GM21717 (cell line): Measurements from ENCODE around the gene HS3ST3B1.

Experiments used
- ATAC-seq: cut with Tn5 transposase; IDR thresholded peaks from one replicate; pipeline ENCODE4 v1.9.1; 2021; ENCODE audit warnings: mild to moderate bottlenecking, moderate library complexity; ENCODE audit not compliant: unreplicated experiment

Gene HS3ST3B1

DNA sequence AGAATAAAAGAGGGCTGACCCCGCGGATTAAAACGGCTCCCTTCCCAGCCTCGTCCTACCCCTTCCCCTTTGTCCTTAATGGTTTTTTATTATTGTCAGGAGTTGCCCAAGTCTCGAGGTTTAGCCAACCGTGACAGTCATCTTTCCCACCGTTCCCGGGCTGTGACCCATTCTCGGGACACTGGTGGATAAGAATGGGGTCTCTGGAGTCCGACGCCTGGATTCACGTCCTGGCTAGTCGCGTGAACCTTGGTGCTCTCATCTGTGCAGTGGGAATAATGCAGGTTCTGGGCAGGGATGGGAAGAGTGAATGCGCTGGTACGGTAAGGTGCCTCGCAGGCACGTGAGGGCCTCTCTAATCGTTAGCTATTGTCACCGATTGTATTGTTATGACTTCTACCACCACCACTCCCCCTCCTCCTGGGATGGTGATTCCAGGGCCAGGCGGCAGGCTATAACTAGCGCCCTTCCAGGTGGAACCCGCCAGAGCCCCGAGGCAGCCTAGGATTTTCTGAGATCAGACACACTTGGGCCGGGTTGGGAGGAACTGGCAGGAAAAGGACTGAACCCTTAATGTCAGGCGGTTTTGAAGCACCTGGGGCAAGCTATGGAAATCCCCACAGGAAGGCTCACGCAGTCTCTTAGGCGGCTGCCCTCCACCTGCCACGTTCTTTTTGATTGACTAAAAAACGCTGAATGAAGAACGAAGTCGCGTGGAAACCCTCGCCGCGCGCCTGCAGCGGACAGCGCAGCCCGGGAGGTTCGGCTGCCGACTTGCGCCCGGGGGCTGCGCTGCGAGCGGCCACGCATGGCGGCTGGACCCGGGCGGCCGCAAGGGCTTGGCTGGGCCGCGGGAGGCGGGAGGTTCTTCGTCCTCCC is 2.7 kb downstream of the HS3ST3B1 start:
- ATAC-seq = no peak

GRCh38 chr17:14304222-14304772 is 3.4 kb downstream of the HS3ST3B1 start:
- ATAC-seq = no peak

- ATAC-seq = no peak
These were observed 4.1 kb downstream of the HS3ST3B1 start for GRCh38 chr17:14304773-14305517.

- no peak for ATAC-seq
These were observed 5.1 kb downstream of the HS3ST3B1 start for GRCh38 chr17:14305785-14306496.

- ATAC-seq = no peak
These were observed 5.7 kb downstream of the HS3ST3B1 start for GRCh38 chr17:14306596-14306995.

- no peak for ATAC-seq
These were observed 6.7 kb downstream of the HS3ST3B1 start for GRCh38 chr17:14307560-14308024.

DNA sequence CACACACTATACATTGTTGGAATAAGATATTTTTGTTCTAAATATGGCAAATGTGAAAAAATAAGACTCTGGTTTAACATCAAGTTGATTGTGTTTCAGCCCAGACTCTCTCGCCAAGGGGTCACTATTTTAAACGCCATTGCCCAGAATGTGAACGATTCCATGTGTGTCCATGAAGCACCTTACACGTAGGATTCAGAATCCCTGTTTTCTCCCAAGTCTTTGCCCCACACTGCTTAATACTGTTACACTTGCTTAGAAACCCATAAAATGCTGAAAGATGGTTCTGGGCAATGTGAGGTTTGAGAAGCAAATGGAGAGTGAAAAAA is 7.7 kb downstream of the HS3ST3B1 start:
- ATAC-seq = no peak

GRCh38 chr17:14308965-14309879 is 8.3 kb downstream of the HS3ST3B1 start:
- ATAC-seq = no peak

DNA sequence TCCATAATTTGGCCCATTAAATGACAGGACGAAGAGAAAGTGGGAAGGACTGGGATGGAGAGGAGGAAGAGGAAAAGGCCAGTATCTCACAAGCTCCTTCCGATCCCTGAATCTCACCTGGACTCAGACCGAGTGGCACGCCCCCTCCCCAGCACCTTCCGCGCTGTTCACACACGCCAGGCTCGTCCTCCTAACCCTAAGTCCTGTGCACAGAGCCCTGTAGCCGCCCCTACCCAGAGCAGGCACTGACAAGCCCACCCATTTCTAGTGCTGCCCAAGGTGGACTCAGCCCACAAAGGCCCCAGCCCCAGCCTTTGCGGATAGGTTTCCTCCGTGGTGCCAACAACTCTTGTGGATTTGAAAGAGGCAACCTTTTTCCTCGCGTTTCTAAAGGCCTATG is 9.2 kb downstream of the HS3ST3B1 start:
- no peak for ATAC-seq

- no peak for ATAC-seq
These were observed 9.7 kb downstream of the HS3ST3B1 start for GRCh38 chr17:14310605-14311004.

DNA sequence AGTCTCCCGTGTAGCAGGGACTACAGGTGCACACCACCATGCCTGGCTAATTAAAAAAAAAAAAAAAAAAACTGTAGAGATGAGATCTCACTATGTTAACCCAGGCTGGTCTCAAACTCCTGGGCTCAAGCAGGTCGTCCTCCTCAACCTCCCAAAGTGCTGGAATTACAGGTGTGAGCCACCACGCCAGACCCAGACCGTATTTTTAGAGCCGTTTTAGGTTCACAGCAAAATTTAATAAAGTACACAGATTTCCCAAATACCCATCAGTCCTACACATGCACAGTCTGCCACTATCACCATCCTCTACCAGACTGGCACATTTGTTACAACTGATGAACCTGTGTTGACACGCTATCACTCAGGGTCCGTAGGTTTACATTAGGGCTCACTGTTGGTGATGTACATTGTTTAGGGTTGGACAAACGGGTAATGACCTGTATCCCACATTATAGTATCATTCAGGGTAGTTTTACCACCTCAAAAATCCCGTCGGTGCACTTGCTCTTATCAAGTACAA is 10.4 kb downstream of the HS3ST3B1 start:
- ATAC-seq = no peak

DNA sequence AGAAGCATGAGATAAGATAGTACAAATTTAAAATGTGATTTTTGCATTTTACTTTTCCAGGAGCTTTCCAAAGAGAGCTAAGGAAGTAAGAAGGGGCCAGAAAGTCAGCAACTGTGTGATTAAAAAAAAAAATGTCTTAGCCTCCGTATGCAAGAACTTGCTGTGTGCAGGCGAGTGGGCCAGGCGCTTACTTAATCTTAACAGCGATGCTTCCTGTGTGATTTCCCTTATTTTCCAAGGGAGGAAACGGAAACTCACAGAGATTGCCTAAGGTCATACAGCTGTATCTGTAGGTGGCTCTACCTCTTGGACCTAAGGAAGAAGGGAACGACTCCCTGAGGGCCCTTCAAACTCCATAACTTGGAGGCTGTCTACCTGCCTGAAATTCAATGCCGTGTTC is 11.1 kb downstream of the HS3ST3B1 start:
- ATAC-seq = no peak

DNA sequence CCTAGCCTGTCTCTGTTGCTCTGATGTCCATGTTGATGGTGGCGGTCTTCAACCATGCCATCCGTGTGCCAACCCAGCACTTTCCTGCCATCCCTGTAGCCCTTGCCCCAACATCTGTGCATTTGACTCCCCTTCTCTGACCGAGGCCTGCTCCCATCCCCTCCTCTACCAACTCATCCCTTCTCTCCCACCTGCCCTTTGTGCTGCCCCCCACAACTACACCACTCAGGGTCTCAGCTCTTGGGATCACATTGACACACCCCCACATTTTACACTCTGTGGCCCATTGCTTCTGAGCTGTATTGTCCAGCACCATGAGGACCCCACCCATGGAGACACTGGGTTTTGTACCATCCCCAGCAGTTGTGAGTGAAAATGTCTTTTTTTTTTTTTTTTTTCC is 11.6 kb downstream of the HS3ST3B1 start:
- ATAC-seq = no peak

- ATAC-seq = no peak
These were observed 15.4 kb downstream of the HS3ST3B1 start for GRCh38 chr17:14316126-14316832.

DNA sequence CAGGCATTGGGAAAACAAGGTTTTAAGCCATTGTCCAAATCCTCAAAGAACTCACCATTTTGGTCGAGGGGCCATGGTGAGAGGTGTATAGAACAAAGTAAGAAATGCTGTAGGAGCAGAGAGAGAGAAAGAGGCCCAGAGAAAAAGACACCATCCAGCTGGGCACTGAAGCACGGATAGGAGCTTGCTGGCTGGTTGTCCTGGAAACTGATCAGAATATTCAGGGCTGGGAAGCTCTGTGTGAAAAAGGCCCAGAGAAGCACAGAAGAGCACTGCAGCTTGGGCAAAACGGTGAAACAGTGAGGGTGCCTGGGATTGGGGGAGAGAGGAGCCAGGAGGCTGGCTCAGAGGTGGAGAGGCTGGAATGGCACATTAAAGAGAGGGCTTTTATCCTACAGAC is 16.5 kb downstream of the HS3ST3B1 start:
- ATAC-seq = no peak

- no peak for ATAC-seq
These were observed 17.4 kb downstream of the HS3ST3B1 start for GRCh38 chr17:14318109-14318917.

- ATAC-seq = no peak
These were observed 18.0 kb downstream of the HS3ST3B1 start for GRCh38 chr17:14318918-14319205.

GRCh38 chr17:14320098-14320497 is 19.2 kb downstream of the HS3ST3B1 start:
- no peak for ATAC-seq
